ENCODE data around the gene RHBDD3.
"Not testable (repeated sequence)": the region's sequence is repeated elsewhere in the genome, so short reads cannot be mapped to it uniquely, and the experiment has no call there.

The RHBDD3 gene

GRCh38 chr22:29243874-29244446, 23.8 kb downstream of the RHBDD3 start:
- no peak overlapping the region for H3K4me3 Mint-ChIP-seq
- H3K4me1 Mint-ChIP-seq (ENCODE audit: low read depth in 2 of 2), result peaks cover 0 to 7% of the 10 kb centered on the region in 2 donors
- H3K27ac Mint-ChIP-seq, result no peak overlapping the region
- peaks cover 11 to 29% of the 10 kb centered on the region in 2 donors for H3K27me3 Mint-ChIP-seq
- ATAC-seq (replicated peaks) (no peak), DNase-seq (no peak)
- no peaks in the 10 kb centered on the region for H3K36me3 Mint-ChIP-seq (ENCODE audit: insufficient read depth)
- H3K9me3 Mint-ChIP-seq, result peaks cover 0 to 9% of the 10 kb centered on the region in 2 donors

GRCh38 chr22:29240481-29240880, 27.3 kb downstream of the RHBDD3 start:
- not testable (repeated sequence) for H3K36me3 Mint-ChIP-seq (ENCODE audit: insufficient read depth); H3K27ac Mint-ChIP-seq; H3K9me3 Mint-ChIP-seq; DNase-seq; ATAC-seq (replicated peaks); H3K4me1 Mint-ChIP-seq (ENCODE audit: low read depth in 2 of 2); H3K4me3 Mint-ChIP-seq
- H3K27me3 Mint-ChIP-seq, result peaks cover 11 to 26% of the 10 kb centered on the region in 2 donors

GRCh38 chr22:29233277-29233877, 34.4 kb downstream of the RHBDD3 start:
- Mint-ChIP-seq H3K27ac (no peak overlapping the region), H3K4me1 (ENCODE audit: low read depth in 2 of 2) (no peaks in the 10 kb centered on the region), H3K9me3 (no peaks in the 10 kb centered on the region), H3K36me3 (ENCODE audit: insufficient read depth) (no peaks in the 10 kb centered on the region), H3K4me3 (no peak overlapping the region), H3K27me3 (no peaks in the 10 kb centered on the region)
- DNase-seq (no peak), ATAC-seq (replicated peaks) (no peak)

- Mint-ChIP-seq H3K4me1 (ENCODE audit: low read depth in 2 of 2) (no peaks in the 10 kb centered on the region), H3K27ac (peak overlapping the region in 1 of 2 donors; percentile 2), H3K36me3 (ENCODE audit: insufficient read depth) (no peaks in the 10 kb centered on the region), H3K9me3 (no peaks in the 10 kb centered on the region), H3K4me3 (no peak overlapping the region), H3K27me3 (no peaks in the 10 kb centered on the region)
- DNase-seq (no peak), ATAC-seq (replicated peaks) (no peak)
These were observed 35.5 kb downstream of the RHBDD3 start for GRCh38 chr22:29231971-29232959.

- H3K4me1 Mint-ChIP-seq (ENCODE audit: low read depth in 2 of 2), result no peaks in the 10 kb centered on the region
- no peak for ATAC-seq (replicated peaks)
These were observed 36.6 kb downstream of the RHBDD3 start for GRCh38 chr22:29230972-29231875.

GRCh38 chr22:29226351-29226981, 41.3 kb downstream of the RHBDD3 start:
- Mint-ChIP-seq H3K4me1 (ENCODE audit: low read depth in 2 of 2) (no peaks in the 10 kb centered on the region), H3K27ac (no peak overlapping the region)
- no peak for DNase-seq

More at GRCh38 chr22:29230972-29231875, 36.6 kb downstream of the RHBDD3 start:
- H3K27ac Mint-ChIP-seq, result peak overlapping the region in 1 of 2 donors; percentile 2
- H3K9me3 Mint-ChIP-seq, result no peaks in the 10 kb centered on the region
- no peaks in the 10 kb centered on the region for H3K27me3 Mint-ChIP-seq
- no peaks in the 10 kb centered on the region for H3K36me3 Mint-ChIP-seq (ENCODE audit: insufficient read depth)
- H3K4me3 Mint-ChIP-seq, result no peak overlapping the region
- DNase-seq, result no peak

GRCh38 chr22:29225422-29226090, 42.2 kb downstream of the RHBDD3 start:
- no peak overlapping the region for H3K27ac Mint-ChIP-seq
- no peak overlapping the region for H3K4me3 Mint-ChIP-seq
- DNase-seq, result no peak
- no peak for ATAC-seq (replicated peaks)
- no peaks in the 10 kb centered on the region for H3K36me3 Mint-ChIP-seq (ENCODE audit: insufficient read depth)
- no peaks in the 10 kb centered on the region for H3K4me1 Mint-ChIP-seq (ENCODE audit: low read depth in 2 of 2)
- no peaks in the 10 kb centered on the region for H3K27me3 Mint-ChIP-seq
- H3K9me3 Mint-ChIP-seq, result no peaks in the 10 kb centered on the region

More at GRCh38 chr22:29226351-29226981, 41.3 kb downstream of the RHBDD3 start:
- Mint-ChIP-seq H3K36me3 (ENCODE audit: insufficient read depth) (no peaks in the 10 kb centered on the region), H3K27me3 (no peaks in the 10 kb centered on the region), H3K4me3 (no peak overlapping the region), H3K9me3 (no peaks in the 10 kb centered on the region)
- ATAC-seq (replicated peaks), result no peak

GRCh38 chr22:29224859-29225410, 42.8 kb downstream of the RHBDD3 start:
- peaks cover 0 to 5% of the 10 kb centered on the region in 2 donors for H3K27me3 Mint-ChIP-seq
- H3K27ac Mint-ChIP-seq, result no peak overlapping the region
- ATAC-seq (replicated peaks), result no peak

GRCh38 chr22:29224121-29224858, 43.5 kb downstream of the RHBDD3 start:
- no peaks in the 10 kb centered on the region for H3K9me3 Mint-ChIP-seq
- no peaks in the 10 kb centered on the region for H3K36me3 Mint-ChIP-seq (ENCODE audit: insufficient read depth)
- no peak overlapping the region for H3K4me3 Mint-ChIP-seq
- no peak for DNase-seq
- peaks cover 0 to 8% of the 10 kb centered on the region in 2 donors for H3K27me3 Mint-ChIP-seq
- H3K4me1 Mint-ChIP-seq (ENCODE audit: low read depth in 2 of 2), result no peaks in the 10 kb centered on the region
- ATAC-seq (replicated peaks), result no peak
- H3K27ac Mint-ChIP-seq, result no peak overlapping the region

More at GRCh38 chr22:29224859-29225410, 42.8 kb downstream of the RHBDD3 start:
- Mint-ChIP-seq H3K4me1 (ENCODE audit: low read depth in 2 of 2) (no peaks in the 10 kb centered on the region), H3K9me3 (no peaks in the 10 kb centered on the region), H3K36me3 (ENCODE audit: insufficient read depth) (no peaks in the 10 kb centered on the region), H3K4me3 (no peak overlapping the region)
- DNase-seq, result no peak

- DNase-seq (no peak), ATAC-seq (replicated peaks) (no peak)
- Mint-ChIP-seq H3K4me1 (ENCODE audit: low read depth in 2 of 2) (no peaks in the 10 kb centered on the region), H3K9me3 (no peaks in the 10 kb centered on the region), H3K27ac (no peak overlapping the region), H3K36me3 (ENCODE audit: insufficient read depth) (no peaks in the 10 kb centered on the region), H3K4me3 (no peak overlapping the region), H3K27me3 (peaks cover 0 to 8% of the 10 kb centered on the region in 2 donors)
These were observed 47.7 kb downstream of the RHBDD3 start for GRCh38 chr22:29219881-29220670.

- not testable (repeated sequence) for H3K27ac Mint-ChIP-seq; ATAC-seq (replicated peaks); H3K4me1 Mint-ChIP-seq (ENCODE audit: low read depth in 2 of 2); H3K27me3 Mint-ChIP-seq; H3K4me3 Mint-ChIP-seq; DNase-seq; H3K9me3 Mint-ChIP-seq; H3K36me3 Mint-ChIP-seq (ENCODE audit: insufficient read depth)
These were observed 48.4 kb downstream of the RHBDD3 start for GRCh38 chr22:29219409-29219782.
